MM.1S (cell line): ENCODE results near the gene ZNF507.
"Not testable (repeated sequence)": the region's sequence is repeated elsewhere in the genome, so short reads cannot be mapped to it uniquely, and the experiment has no call there.

ENCODE experiments used
- DNase-seq: peaks from one replicate; pipeline ENCODE4 v3.0.0-alpha.2; 2015
- H2AFZ ChIP-seq: fragments of 300-600 bp; sonication (generic); 2 replicates; pipeline ENCODE4 v1.6.0; 2016; ENCODE audit warnings: antibody characterized with exemption, low read length
- H3F3A ChIP-seq: fragments of 300-600 bp; sonication (generic); 2 replicates; pipeline ENCODE4 v1.6.1; 2016; ENCODE audit warnings: mild to moderate bottlenecking, antibody characterized with exemption, low read length, moderate library complexity, mixed read lengths; ENCODE audit not compliant: insufficient read depth
- H3K27ac ChIP-seq: fragments of 300-600 bp; sonication (generic); 2 replicates; pipeline ENCODE4 v1.5.1; 2016; ENCODE audit warnings: mild to moderate bottlenecking, low read length
- H3K27me3 ChIP-seq: fragments of 300-600 bp; sonication (generic); replicated peaks from 2 replicates; pipeline ENCODE4 v1.6.0; 2016; ENCODE audit warnings: low read length; ENCODE audit not compliant: insufficient read depth
- H3K36me3 ChIP-seq: fragments of 300-600 bp; sonication (generic); replicated peaks from 2 replicates; pipeline ENCODE4 v1.6.1; 2016; ENCODE audit warnings: mild to moderate bottlenecking, low read length, mixed read lengths; ENCODE audit not compliant: insufficient read depth
- H3K4me1 ChIP-seq: fragments of 300-600 bp; sonication (generic); 2 replicates; pipeline ENCODE4 v1.6.1; 2016; ENCODE audit warnings: low read length, mixed read lengths
- H3K4me2 ChIP-seq: fragments of 300-600 bp; sonication (generic); 2 replicates; pipeline ENCODE4 v1.6.0; 2016; ENCODE audit warnings: low read depth, low read length
- H3K4me3 ChIP-seq: fragments of 300-600 bp; sonication (generic); 2 replicates; pipeline ENCODE4 v1.5.1; 2016; ENCODE audit warnings: low read length, mixed read lengths
- H3K79me2 ChIP-seq: fragments of 300-600 bp; sonication (generic); 2 replicates; pipeline ENCODE4 v1.6.1; 2016; ENCODE audit warnings: mixed run types, low read length, mixed read lengths
- H3K9ac ChIP-seq: fragments of 300-600 bp; sonication (generic); 2 replicates; pipeline ENCODE4 v1.6.1; 2016; ENCODE audit warnings: low read length, mixed read lengths
- H3K9me2 ChIP-seq: fragments of 300-600 bp; sonication (generic); replicated peaks from 2 replicates; pipeline ENCODE4 v1.6.1; 2016; ENCODE audit warnings: mild to moderate bottlenecking, low read length, mixed read lengths; ENCODE audit not compliant: insufficient read depth
- H3K9me3 ChIP-seq: fragments of 300-600 bp; sonication (generic); replicated peaks from 2 replicates; pipeline ENCODE4 v1.6.1; 2016; ENCODE audit warnings: mild to moderate bottlenecking, low read length, mixed read lengths; ENCODE audit not compliant: insufficient read depth
- H4K20me1 ChIP-seq: fragments of 300-600 bp; sonication (generic); 2 replicates; pipeline ENCODE4 v1.6.1; 2016; ENCODE audit warnings: mild to moderate bottlenecking, low read length, moderate library complexity, mixed read lengths; ENCODE audit not compliant: insufficient read depth
- EZH2 ChIP-seq: fragments of 300-600 bp; sonication (generic); optimal IDR thresholded peaks from 2 replicates; pipeline ENCODE3; 2017; ENCODE audit warnings: low read depth, mild to moderate bottlenecking, antibody characterized with exemption, low read length, mixed read lengths
- EZH2phosphoT487 ChIP-seq: fragments of 300-600 bp; sonication (generic); IDR thresholded peaks from 2 replicates; pipeline ENCODE4 v1.6.1; 2018; ENCODE audit warnings: antibody characterized with exemption, low read length
- TF ChIP-seq, protein P1 (sequence below): fragments of 300-600 bp; sonication (generic); IDR thresholded peaks from 2 replicates; pipeline ENCODE4 v1.5.1; 2016; ENCODE audit warnings: antibody characterized with exemption, low read length, mixed read lengths

The ZNF507 gene

DNA sequence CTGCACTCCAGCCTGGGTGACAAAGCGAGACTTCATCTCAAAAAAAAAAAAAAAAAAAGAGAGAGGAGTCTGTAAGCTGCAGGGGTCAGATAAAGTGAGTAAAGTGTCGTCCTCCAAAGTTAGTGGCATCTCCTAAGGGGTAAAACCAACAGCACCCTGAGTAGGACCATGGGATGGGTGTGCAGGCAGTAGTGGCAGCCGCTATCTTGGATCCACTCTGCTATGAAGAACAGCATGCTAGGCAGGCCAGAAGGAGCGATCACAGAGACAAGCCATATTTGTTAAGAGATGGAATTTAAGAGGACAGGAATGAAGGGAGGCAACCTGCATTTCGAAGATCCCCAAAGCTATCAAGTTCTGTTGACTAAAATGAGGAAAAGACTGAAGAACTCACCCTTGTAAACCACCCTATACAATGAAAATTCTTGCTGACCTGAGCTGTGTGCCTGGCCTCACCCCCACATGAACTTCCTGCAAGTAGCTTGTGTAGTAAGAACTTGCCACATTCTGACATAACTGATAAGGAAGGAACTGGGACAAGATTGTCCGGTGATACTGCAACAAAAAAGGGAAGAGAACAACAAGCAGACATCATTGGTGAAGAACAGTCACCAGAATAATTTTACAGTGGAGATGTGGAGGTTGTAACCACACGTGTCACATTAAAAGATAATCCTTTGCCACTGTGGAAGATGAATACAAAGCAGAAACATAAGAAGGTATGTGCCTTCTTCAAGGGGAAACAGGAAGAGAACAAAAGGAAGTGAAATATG is 76.4 kb downstream of the ZNF507 start:
- no peak for TF ChIP-seq EZH2
- TF ChIP-seq, protein P1, sequence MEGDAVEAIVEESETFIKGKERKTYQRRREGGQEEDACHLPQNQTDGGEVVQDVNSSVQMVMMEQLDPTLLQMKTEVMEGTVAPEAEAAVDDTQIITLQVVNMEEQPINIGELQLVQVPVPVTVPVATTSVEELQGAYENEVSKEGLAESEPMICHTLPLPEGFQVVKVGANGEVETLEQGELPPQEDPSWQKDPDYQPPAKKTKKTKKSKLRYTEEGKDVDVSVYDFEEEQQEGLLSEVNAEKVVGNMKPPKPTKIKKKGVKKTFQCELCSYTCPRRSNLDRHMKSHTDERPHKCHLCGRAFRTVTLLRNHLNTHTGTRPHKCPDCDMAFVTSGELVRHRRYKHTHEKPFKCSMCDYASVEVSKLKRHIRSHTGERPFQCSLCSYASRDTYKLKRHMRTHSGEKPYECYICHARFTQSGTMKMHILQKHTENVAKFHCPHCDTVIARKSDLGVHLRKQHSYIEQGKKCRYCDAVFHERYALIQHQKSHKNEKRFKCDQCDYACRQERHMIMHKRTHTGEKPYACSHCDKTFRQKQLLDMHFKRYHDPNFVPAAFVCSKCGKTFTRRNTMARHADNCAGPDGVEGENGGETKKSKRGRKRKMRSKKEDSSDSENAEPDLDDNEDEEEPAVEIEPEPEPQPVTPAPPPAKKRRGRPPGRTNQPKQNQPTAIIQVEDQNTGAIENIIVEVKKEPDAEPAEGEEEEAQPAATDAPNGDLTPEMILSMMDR = no peak
- TF ChIP-seq EZH2phosphoT487 = no peak
- no peak overlapping the region for H3K27ac ChIP-seq

DNA sequence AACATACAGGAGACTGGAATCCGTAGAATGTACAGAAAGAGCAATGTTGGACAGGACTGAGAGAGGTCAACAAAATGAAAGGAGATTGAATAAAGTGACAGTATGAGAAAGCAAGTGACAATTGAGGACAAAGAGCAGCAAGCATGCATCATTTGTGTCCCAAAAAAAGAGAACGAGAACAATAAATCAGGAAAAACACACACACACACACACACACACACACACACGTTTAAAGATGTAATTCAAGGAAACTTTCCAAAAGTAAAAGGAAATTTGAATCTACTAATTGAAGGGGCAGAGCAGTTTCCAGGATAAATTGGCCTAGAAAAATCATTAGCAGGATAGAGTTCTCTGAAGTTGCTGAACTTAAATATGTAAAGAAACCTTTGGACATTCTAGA is 77.0 kb downstream of the ZNF507 start:
- Histone ChIP-seq H3K9me2 (no peaks in the 10 kb centered on the region), H3K27me3 (no peaks in the 10 kb centered on the region), H4K20me1 (no peaks in the 10 kb centered on the region), H3K27ac (no peak overlapping the region), H3F3A (no peaks in the 10 kb centered on the region), H3K4me3 (no peak overlapping the region), H3K4me2 (no peak overlapping the region), H3K36me3 (no peaks in the 10 kb centered on the region), H3K9me3 (no peaks in the 10 kb centered on the region), H3K79me2 (no peaks in the 10 kb centered on the region), H2AFZ (no peak overlapping the region), H3K4me1 (no peaks in the 10 kb centered on the region), H3K9ac (no peak overlapping the region)
- TF ChIP-seq, protein P1 = no peak
- TF ChIP-seq EZH2phosphoT487 (no peak), EZH2 (no peak)
- no peak for DNase-seq

More for the DNA sequence above, 76.4 kb downstream of the ZNF507 start:
- Histone ChIP-seq H3F3A (no peaks in the 10 kb centered on the region), H3K9me2 (no peaks in the 10 kb centered on the region), H3K4me1 (no peaks in the 10 kb centered on the region), H3K36me3 (no peaks in the 10 kb centered on the region), H3K79me2 (no peaks in the 10 kb centered on the region), H3K9me3 (no peaks in the 10 kb centered on the region), H3K4me3 (no peak overlapping the region), H3K9ac (no peak overlapping the region), H2AFZ (no peak overlapping the region), H3K27me3 (no peaks in the 10 kb centered on the region), H4K20me1 (no peaks in the 10 kb centered on the region), H3K4me2 (no peak overlapping the region)
- no peak for DNase-seq

DNA sequence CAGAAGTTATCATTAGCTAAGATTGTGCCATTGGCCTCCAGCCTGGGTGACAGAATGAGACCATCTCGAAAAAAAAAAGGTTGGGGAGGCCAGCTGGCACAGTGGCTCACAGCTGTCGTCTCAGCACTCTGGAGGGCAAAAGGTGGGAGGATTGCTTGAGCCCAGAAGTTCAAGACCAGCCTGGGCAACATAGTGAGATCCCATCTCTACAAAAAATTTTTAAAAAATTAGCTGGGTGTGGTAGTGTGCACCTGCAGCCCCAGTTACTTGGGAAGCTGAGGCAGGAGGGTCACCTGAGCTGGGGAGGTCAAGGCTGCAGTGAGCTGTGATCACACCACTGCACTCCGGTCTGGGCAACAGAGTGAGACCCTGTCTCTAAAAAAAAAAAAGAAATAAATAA is 78.5 kb downstream of the ZNF507 start:
- not testable (repeated sequence) for H3K27me3 ChIP-seq, H2AFZ ChIP-seq, H3K27ac ChIP-seq, DNase-seq, H3K79me2 ChIP-seq, H3K9ac ChIP-seq, H3K4me3 ChIP-seq, H3F3A ChIP-seq, H3K9me2 ChIP-seq, H3K4me2 ChIP-seq, H3K36me3 ChIP-seq, H4K20me1 ChIP-seq, H3K9me3 ChIP-seq, H3K4me1 ChIP-seq

DNA sequence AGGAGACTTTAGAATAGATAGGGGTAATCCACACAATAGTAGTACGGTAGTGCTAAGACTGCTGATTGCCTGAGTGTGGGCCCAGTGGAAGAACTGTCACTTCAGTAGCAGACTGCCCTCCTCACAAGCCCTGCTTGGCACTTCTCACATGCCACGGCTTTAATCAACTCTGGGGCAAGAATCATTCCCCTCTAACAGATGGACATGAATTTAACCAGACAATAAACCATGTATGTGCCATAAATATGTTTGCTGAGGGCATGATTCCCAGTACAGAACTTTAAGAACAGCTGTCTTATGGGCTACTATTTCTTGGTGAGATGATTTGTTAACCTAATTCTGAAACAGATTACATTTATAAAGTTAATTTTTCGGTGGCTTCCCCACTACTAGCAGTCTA is 82.1 kb downstream of the ZNF507 start:
- no peak for DNase-seq
- Histone ChIP-seq H3F3A (no peaks in the 10 kb centered on the region), H3K79me2 (no peaks in the 10 kb centered on the region), H3K9ac (no peak overlapping the region), H3K27ac (no peak overlapping the region), H3K36me3 (no peaks in the 10 kb centered on the region), H4K20me1 (no peaks in the 10 kb centered on the region), H3K9me2 (no peaks in the 10 kb centered on the region), H3K4me2 (no peak overlapping the region), H3K4me1 (no peaks in the 10 kb centered on the region), H3K27me3 (no peaks in the 10 kb centered on the region), H2AFZ (no peak overlapping the region), H3K4me3 (no peak overlapping the region), H3K9me3 (no peaks in the 10 kb centered on the region)
- TF ChIP-seq EZH2phosphoT487 (no peak), EZH2 (no peak)
- TF ChIP-seq, protein P1 = no peak
